ENCODE results near the gene BLOC1S6. TPM values are rescaled to one million over a fixed set of nuclear protein-coding genes. Genes with fewer than 3 reads are reported as not detected.

Gene BLOC1S6
- total and polyA plus RNA-seq, 2 of the 13 experiments (the other 11 are each of a cell fraction or from before 2014, with no cell fraction given) = 11.8 to 44.3 TPM

DNA sequence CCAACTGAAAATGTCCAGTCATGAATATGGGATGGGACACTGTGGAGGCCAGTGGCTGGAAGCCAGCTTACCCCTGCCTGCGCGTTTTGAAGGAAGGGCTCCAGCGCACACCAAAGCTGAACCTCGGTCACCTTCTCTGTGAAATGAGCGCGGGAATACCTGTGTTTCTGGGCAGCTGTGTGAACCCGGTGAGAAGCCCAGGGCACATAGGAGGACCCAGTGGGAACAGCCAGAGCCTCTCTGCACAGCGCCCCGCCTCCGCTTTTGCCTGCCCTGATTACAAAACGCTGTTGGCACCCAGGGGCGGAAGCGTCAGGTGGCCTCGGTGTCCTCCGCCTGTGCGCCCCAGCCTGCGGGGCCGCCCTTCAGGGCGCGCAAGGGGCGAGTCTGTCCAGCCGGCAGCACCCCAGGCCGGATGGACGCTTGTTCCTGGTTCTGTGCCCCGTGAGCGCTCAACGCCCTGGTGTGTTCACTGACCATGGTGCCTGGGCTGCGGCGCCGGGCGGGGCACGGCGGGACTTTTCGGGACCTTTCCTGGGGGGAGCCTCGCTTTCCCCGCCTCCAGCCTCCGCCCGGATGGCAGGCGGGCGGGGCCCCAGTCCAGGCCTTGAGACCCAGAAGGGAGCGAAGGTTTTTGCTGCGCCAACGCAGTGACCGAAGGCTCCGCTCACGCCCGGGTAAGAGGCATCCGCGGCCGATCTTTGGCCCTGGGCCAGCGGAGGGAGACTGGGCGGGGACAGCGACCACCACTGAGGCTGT lies 47.4 kb downstream of the BLOC1S6 start, which contains the start of gene SQOR (continued):
- TF ChIP-seq FLYWCH1 (CRISPR knock-in tag; IDR thresholded peaks at IDR 0.05) = no peak
- peak; percentile 68; the same call in 1 of the 2 replicates for TF ChIP-seq AKAP8 (CRISPR knock-in tag; IDR thresholded peaks at IDR 0.05)
- no peak for TF ChIP-seq GFI1 (CRISPR knock-in tag; IDR thresholded peaks at IDR 0.05; ENCODE audit: borderline replicate concordance)
- no peak for TF ChIP-seq ZNF572 (CRISPR knock-in tag; IDR thresholded peaks at IDR 0.05)
- TF ChIP-seq SCMH1 (CRISPR knock-in tag; IDR thresholded peaks at IDR 0.05; ENCODE audit: borderline replicate concordance) = no peak
- peak; percentile 74; the same call in 1 of the 2 replicates for TF ChIP-seq KAT8 (CRISPR knock-in tag; IDR thresholded peaks at IDR 0.05)
- TF ChIP-seq ZNF552 (CRISPR knock-in tag; IDR thresholded peaks at IDR 0.05; ENCODE audit: borderline replicate concordance) = no peak
- no peak for TF ChIP-seq SP140L (CRISPR knock-in tag; IDR thresholded peaks at IDR 0.05; ENCODE audit: borderline replicate concordance)
- no peak for TF ChIP-seq CHD4 (IDR thresholded peaks at IDR 0.05; ENCODE audit: borderline replicate concordance, low read length)
- no peak for TF ChIP-seq ZNF30 (CRISPR knock-in tag; IDR thresholded peaks at IDR 0.05)
- TF ChIP-seq KLF13 (CRISPR knock-in tag; IDR thresholded peaks at IDR 0.05) = 0 out of 2 replicates have a peak, but pooled peaks have one; percentile 36
- TF ChIP-seq, protein P1, sequence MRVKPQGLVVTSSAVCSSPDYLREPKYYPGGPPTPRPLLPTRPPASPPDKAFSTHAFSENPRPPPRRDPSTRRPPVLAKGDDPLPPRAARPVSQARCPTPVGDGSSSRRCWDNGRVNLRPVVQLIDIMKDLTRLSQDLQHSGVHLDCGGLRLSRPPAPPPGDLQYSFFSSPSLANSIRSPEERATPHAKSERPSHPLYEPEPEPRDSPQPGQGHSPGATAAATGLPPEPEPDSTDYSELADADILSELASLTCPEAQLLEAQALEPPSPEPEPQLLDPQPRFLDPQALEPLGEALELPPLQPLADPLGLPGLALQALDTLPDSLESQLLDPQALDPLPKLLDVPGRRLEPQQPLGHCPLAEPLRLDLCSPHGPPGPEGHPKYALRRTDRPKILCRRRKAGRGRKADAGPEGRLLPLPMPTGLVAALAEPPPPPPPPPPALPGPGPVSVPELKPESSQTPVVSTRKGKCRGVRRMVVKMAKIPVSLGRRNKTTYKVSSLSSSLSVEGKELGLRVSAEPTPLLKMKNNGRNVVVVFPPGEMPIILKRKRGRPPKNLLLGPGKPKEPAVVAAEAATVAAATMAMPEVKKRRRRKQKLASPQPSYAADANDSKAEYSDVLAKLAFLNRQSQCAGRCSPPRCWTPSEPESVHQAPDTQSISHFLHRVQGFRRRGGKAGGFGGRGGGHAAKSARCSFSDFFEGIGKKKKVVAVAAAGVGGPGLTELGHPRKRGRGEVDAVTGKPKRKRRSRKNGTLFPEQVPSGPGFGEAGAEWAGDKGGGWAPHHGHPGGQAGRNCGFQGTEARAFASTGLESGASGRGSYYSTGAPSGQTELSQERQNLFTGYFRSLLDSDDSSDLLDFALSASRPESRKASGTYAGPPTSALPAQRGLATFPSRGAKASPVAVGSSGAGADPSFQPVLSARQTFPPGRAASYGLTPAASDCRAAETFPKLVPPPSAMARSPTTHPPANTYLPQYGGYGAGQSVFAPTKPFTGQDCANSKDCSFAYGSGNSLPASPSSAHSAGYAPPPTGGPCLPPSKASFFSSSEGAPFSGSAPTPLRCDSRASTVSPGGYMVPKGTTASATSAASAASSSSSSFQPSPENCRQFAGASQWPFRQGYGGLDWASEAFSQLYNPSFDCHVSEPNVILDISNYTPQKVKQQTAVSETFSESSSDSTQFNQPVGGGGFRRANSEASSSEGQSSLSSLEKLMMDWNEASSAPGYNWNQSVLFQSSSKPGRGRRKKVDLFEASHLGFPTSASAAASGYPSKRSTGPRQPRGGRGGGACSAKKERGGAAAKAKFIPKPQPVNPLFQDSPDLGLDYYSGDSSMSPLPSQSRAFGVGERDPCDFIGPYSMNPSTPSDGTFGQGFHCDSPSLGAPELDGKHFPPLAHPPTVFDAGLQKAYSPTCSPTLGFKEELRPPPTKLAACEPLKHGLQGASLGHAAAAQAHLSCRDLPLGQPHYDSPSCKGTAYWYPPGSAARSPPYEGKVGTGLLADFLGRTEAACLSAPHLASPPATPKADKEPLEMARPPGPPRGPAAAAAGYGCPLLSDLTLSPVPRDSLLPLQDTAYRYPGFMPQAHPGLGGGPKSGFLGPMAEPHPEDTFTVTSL (CRISPR knock-in tag; IDR thresholded peaks at IDR 0.05; ENCODE audit: borderline replicate concordance) = no peak; the same call in 1 of the 2 replicates
- no peak for TF ChIP-seq GTF2F1 (IDR thresholded peaks at IDR 0.05; ENCODE audit: low read length)
- no peak; the same call in 1 of the 2 replicates for TF ChIP-seq JDP2 (CRISPR knock-in tag; IDR thresholded peaks at IDR 0.05; ENCODE audit: borderline replicate concordance)
- TF ChIP-seq SATB2 (CRISPR knock-in tag; IDR thresholded peaks at IDR 0.05) = no peak
- TF ChIP-seq CCAR2 (optimal IDR thresholded peaks at IDR 0.05; ENCODE audit: low read depth, low read length) = no peak
- TF ChIP-seq TCF7L2 (IDR thresholded peaks at IDR 0.05; ENCODE audit: low read depth, low read length) = no peak
- TF ChIP-seq, protein P2, sequence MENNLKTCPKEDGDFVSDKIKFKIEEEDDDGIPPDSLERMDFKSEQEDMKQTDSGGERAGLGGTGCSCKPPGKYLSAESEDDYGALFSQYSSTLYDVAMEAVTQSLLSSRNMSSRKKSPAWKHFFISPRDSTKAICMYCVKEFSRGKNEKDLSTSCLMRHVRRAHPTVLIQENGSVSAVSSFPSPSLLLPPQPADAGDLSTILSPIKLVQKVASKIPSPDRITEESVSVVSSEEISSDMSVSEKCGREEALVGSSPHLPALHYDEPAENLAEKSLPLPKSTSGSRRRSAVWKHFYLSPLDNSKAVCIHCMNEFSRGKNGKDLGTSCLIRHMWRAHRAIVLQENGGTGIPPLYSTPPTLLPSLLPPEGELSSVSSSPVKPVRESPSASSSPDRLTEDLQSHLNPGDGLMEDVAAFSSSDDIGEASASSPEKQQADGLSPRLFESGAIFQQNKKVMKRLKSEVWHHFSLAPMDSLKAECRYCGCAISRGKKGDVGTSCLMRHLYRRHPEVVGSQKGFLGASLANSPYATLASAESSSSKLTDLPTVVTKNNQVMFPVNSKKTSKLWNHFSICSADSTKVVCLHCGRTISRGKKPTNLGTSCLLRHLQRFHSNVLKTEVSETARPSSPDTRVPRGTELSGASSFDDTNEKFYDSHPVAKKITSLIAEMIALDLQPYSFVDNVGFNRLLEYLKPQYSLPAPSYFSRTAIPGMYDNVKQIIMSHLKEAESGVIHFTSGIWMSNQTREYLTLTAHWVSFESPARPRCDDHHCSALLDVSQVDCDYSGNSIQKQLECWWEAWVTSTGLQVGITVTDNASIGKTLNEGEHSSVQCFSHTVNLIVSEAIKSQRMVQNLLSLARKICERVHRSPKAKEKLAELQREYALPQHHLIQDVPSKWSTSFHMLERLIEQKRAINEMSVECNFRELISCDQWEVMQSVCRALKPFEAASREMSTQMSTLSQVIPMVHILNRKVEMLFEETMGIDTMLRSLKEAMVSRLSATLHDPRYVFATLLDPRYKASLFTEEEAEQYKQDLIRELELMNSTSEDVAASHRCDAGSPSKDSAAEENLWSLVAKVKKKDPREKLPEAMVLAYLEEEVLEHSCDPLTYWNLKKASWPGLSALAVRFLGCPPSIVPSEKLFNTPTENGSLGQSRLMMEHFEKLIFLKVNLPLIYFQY (CRISPR knock-in tag; IDR thresholded peaks at IDR 0.05; ENCODE audit: borderline replicate concordance) = no peak
- TF ChIP-seq, protein P3, sequence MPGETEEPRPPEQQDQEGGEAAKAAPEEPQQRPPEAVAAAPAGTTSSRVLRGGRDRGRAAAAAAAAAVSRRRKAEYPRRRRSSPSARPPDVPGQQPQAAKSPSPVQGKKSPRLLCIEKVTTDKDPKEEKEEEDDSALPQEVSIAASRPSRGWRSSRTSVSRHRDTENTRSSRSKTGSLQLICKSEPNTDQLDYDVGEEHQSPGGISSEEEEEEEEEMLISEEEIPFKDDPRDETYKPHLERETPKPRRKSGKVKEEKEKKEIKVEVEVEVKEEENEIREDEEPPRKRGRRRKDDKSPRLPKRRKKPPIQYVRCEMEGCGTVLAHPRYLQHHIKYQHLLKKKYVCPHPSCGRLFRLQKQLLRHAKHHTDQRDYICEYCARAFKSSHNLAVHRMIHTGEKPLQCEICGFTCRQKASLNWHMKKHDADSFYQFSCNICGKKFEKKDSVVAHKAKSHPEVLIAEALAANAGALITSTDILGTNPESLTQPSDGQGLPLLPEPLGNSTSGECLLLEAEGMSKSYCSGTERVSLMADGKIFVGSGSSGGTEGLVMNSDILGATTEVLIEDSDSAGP (CRISPR knock-in tag; IDR thresholded peaks at IDR 0.05; ENCODE audit: borderline replicate concordance) = peak; percentile 75

All from HepG2 (cell line).